Left ventricle myocardium inferior (tissue), 1 donor: ENCODE measurements around the gene DISP2. TPM values are rescaled to one million over a fixed set of nuclear protein-coding genes. Genes with fewer than 3 reads are reported as not detected.

ENCODE experiments used
- DNase-seq: peaks from one replicate; pipeline ENCODE4 v3.0.0-alpha.2; 2020
- H3K27ac ChIP-seq: fragments of 200-600 bp; replicated peaks from 2 replicates; pipeline ENCODE4 v1.8.0; 2021
- H3K27me3 ChIP-seq: fragments of 200-600 bp; 2 replicates; pipeline ENCODE4 v1.8.0; 2021; ENCODE audit warnings: low read depth
- H3K36me3 ChIP-seq: fragments of 200-600 bp; 2 replicates; pipeline ENCODE4 v1.8.0; 2021
- H3K4me1 ChIP-seq: fragments of 200-600 bp; 2 replicates; pipeline ENCODE4 v1.8.0; 2021
- H3K4me3 ChIP-seq: fragments of 200-600 bp; 2 replicates; pipeline ENCODE4 v1.8.0; 2021; ENCODE audit warnings: mild to moderate bottlenecking, moderate library complexity
- H3K9me3 ChIP-seq: fragments of 200-600 bp; replicated peaks from 2 replicates; pipeline ENCODE4 v1.8.0; 2021
- CTCF ChIP-seq: fragments of 200-600 bp; IDR thresholded peaks from 2 replicates; pipeline ENCODE4 v1.8.0; 2021; ENCODE audit warnings: antibody characterized with exemption, mild to moderate bottlenecking, borderline replicate concordance
- intact Hi-C: fragments of 100-400 bp; cut with micrococcal nuclease; formaldehyde crosslinking; loops from one replicate; pipeline ENCODE4 v1.11.0; 2022
- total RNA-seq: library from RNA; stranded (reverse); fragmentation: NEBNext Ultra II Directional; extraction: Animal tissue kit (Norgen Biotek cat#: 25700); gene quantifications from one replicate; pipeline ENCODE4 v1.2.1, GENCODE V29; 2021
- donor health status: DM: no; HTN: yes; CAD: no; lungs with severe emphysema.

DISP2 gene
- total RNA-seq, 1 donor from 2014 or later, result 3.0 TPM

- Histone ChIP-seq H3K36me3 (no peaks in the 10 kb centered on the region), H3K27me3 (no peaks in the 10 kb centered on the region), H3K27ac (no peak overlapping the region), H3K9me3 (no peaks in the 10 kb centered on the region), H3K4me3 (no peak overlapping the region), H3K4me1 (peaks cover 36% of the 10 kb centered on the region)
- TF ChIP-seq CTCF, result no peak
- intact Hi-C loops, result no loop called here
- no peak for DNase-seq
Measured at GRCh38 chr15:40364251-40364650, 6.2 kb downstream of the DISP2 start.

DNA sequence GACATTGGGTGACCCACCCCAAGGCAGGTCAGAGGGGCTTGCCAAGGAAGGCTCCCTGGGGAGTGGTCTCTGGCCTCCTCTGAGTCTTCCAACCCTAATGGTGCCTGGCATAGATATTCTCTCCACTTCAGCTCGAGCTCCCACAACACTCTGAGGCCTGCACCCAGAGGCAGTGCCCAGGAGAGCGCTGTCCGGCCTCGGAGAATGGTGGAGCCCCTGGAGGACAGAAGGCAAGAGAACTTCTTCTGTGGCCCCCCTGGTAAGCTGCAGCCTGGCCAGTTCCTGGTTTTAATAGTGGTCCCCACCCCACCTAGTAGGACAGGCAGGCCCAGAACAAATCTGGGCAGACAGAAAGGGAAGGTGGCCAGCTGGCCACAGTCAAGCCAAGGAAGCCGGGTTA, 7.0 kb downstream of the DISP2 start:
- peak overlapping the region; percentile 95 for H3K27ac ChIP-seq
- no peaks in the 10 kb centered on the region for H3K9me3 ChIP-seq
- H3K4me3 ChIP-seq, result no peak overlapping the region
- intact Hi-C loops, result no loop called here
- TF ChIP-seq CTCF, result no peak
- no peaks in the 10 kb centered on the region for H3K27me3 ChIP-seq
- H3K4me1 ChIP-seq, result peaks cover 36% of the 10 kb centered on the region
- no peak for DNase-seq
- H3K36me3 ChIP-seq, result no peaks in the 10 kb centered on the region

DNA sequence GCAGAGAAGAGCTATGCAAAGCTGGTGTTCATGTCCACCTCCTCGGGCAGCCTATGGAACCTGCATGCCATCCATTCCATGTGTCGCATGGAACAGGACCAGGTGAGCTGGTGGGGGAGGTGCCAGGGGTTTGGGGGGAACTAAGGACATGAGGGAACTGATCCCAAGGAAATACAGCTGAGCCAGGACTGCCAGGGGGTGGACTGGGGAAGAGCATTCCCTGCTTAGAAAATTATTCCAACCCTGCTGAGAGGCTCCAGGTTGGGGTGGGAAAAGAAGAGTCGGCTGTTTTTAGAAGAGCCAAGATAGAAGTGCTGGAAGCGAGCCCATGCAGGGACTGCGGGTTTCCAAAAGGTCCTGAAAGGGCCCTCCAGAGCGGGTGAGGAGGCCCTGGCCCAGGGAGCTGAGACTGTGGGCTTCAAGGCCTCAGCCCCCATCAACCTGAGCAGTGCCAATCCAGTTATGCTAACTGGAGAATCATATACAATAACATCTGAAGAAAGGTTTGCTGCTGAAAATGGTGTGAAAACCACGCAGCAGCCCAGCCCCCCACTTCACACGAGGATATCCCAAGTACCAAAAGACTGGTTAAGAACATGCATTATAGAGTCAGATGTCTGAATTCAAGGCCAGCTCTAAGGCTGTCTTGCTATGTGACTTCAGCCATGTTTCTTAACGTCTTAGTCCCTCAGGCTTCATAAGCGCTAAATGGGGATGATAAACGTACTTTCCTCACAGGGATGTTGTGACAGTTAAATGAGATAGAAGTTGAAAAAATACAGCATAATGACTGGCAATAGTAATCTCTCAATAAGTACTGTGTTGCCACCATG, 7.8 kb downstream of the DISP2 start:
- TF ChIP-seq CTCF, result no peak
- no peak for DNase-seq
- intact Hi-C loops, result no loop called here
- Histone ChIP-seq H3K4me3 (no peak overlapping the region), H3K27ac (peak overlapping the region; percentile 95), H3K27me3 (no peaks in the 10 kb centered on the region), H3K4me1 (peaks cover 36% of the 10 kb centered on the region), H3K36me3 (no peaks in the 10 kb centered on the region), H3K9me3 (no peaks in the 10 kb centered on the region)

- Histone ChIP-seq H3K27ac (peak overlapping the region; percentile 95), H3K27me3 (no peaks in the 10 kb centered on the region), H3K9me3 (no peaks in the 10 kb centered on the region), H3K36me3 (no peaks in the 10 kb centered on the region), H3K4me3 (peak overlapping the region; percentile 57), H3K4me1 (peaks cover 36% of the 10 kb centered on the region)
- intact Hi-C loops, result no loop called here
- DNase-seq, result peak; percentile 91
- no peak for TF ChIP-seq CTCF
Measured at GRCh38 chr15:40366457-40367370, 8.7 kb downstream of the DISP2 start.

- intact Hi-C loops, result no loop called here
Measured at GRCh38 chr15:40367371-40367685, 9.3 kb downstream of the DISP2 start.

More at GRCh38 chr15:40367371-40367685, 9.3 kb downstream of the DISP2 start:
- peak overlapping the region; percentile 57 for H3K4me3 ChIP-seq
- no peaks in the 10 kb centered on the region for H3K36me3 ChIP-seq
- H3K4me1 ChIP-seq, result peaks cover 36% of the 10 kb centered on the region
- no peaks in the 10 kb centered on the region for H3K27me3 ChIP-seq
- H3K27ac ChIP-seq, result peak overlapping the region; percentile 95
- no peak for TF ChIP-seq CTCF
- H3K9me3 ChIP-seq, result no peaks in the 10 kb centered on the region
- DNase-seq, result no peak
